ENCODE data around the gene NKAIN2. TPM values are rescaled to one million over a fixed set of nuclear protein-coding genes. Genes with fewer than 3 reads are reported as not detected.

NKAIN2 gene
- total and polyA plus RNA-seq, 9 of the 15 experiments (the other 6 are each of a cell fraction or from before 2014, with no cell fraction given): not detected

GRCh38 chr6:124339610-124340334 lies 536.1 kb downstream of the NKAIN2 start (continued):
- TF ChIP-seq ZBTB26 (CRISPR knock-in tag; IDR thresholded peaks at IDR 0.05) (no peak), ZBTB17 (CRISPR knock-in tag; IDR thresholded peaks at IDR 0.05) (no peak), RB1 (IDR thresholded peaks at IDR 0.05; ENCODE audit: low read depth) (no peak), ZNF165 (CRISPR knock-in tag; IDR thresholded peaks at IDR 0.05; ENCODE audit: borderline replicate concordance) (no peak), CBFA2T3 (IDR thresholded peaks at IDR 0.05) (no peak), NR4A1 (CRISPR knock-in tag; IDR thresholded peaks at IDR 0.05) (no peak), NR4A1 (tag; IDR thresholded peaks at IDR 0.05) (no peak), MAFK (IDR thresholded peaks at IDR 0.05; ENCODE audit: low read length) (peak; percentile 67), BRD4 (IDR thresholded peaks at IDR 0.05) (no peak), BDP1 (IDR thresholded peaks at IDR 0.05; ENCODE audit: insufficient read depth, insufficient read length) (no peak), ZKSCAN3 (CRISPR knock-in tag; IDR thresholded peaks at IDR 0.05) (no peak), HMBOX1 (IDR thresholded peaks at IDR 0.05) (no peak), PHF21A (IDR thresholded peaks at IDR 0.05; ENCODE audit: borderline replicate concordance, low read depth) (no peak), NFE2 (IDR thresholded peaks at IDR 0.05; ENCODE audit: low read depth) (no peak), REST (IDR thresholded peaks at IDR 0.05; ENCODE audit: borderline replicate concordance) (no peak), REST (CRISPR knock-in tag; IDR thresholded peaks at IDR 0.05; ENCODE audit: low read depth) (no peak), TFAP4 (CRISPR knock-in tag; IDR thresholded peaks at IDR 0.05; ENCODE audit: borderline replicate concordance) (no peak), MITF (IDR thresholded peaks at IDR 0.05) (no peak)
